GM23248 (cell line): ENCODE results near the gene SAMD4B.

Source experiments
- EZH2 ChIP-seq: fragments of 200-600 bp; sonication (generic); IDR thresholded peaks from 2 replicates; pipeline ENCODE4 v1.6.1; 2018; ENCODE audit warnings: antibody characterized with exemption, mild to moderate bottlenecking; ENCODE audit not compliant: insufficient read depth, poor library complexity, severe bottlenecking
- EZH2phosphoT487 ChIP-seq: fragments of 200-600 bp; sonication (generic); IDR thresholded peaks from 2 replicates; pipeline ENCODE4 v1.6.1; 2018; ENCODE audit warnings: antibody characterized with exemption, moderate library complexity, mild to moderate bottlenecking, low read depth; ENCODE audit not compliant: insufficient read depth

DNA sequence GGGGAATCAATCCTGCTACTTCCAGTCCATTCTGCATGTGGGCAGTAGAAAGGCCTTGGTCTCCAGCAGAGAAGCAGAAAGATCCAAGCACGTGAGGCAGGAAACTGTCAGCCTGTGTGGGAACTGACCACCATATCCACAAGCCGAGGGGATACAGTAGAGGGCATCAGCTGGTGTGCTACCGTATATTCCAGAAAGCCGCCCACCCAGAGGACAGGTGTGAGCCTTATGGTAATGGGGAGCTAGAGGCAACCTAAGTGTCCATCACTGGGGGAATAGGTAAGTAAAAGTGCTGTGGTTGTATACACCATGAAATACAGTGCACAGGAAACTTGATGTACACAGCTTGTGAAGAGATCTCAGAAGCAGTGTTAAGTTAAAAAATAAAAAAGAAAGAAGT is 48.8 kb upstream of the SAMD4B start:
- no peak for TF ChIP-seq EZH2
- TF ChIP-seq EZH2phosphoT487 = no peak
